CD4-positive, alpha-beta T cell treated with Interleukin-6 at 100 ng/mL for 8 hours (primary cell): ENCODE results near the gene PDE9A.

Source experiments
- DNase-seq: peaks from one replicate; pipeline ENCODE4 v3.0.0-alpha.2; 2020; ENCODE audit warnings: mixed read lengths, low spot score

The PDE9A gene

GRCh38 chr21:42757422-42757821, 104.0 kb downstream of the PDE9A start:
- DNase-seq: no peak

GRCh38 chr21:42757826-42758655, 104.6 kb downstream of the PDE9A start:
- DNase-seq: no peak

- no peak for DNase-seq
Observed at GRCh38 chr21:42758721-42759593, 105.5 kb downstream of the PDE9A start.

- no peak for DNase-seq
Observed at GRCh38 chr21:42759594-42759927, 106.1 kb downstream of the PDE9A start.

- DNase-seq: no peak
Observed at GRCh38 chr21:42760361-42760950, 107.0 kb downstream of the PDE9A start.

- DNase-seq: no peak
Observed at GRCh38 chr21:42760951-42761751, 107.7 kb downstream of the PDE9A start.

GRCh38 chr21:42761776-42762335, 108.4 kb downstream of the PDE9A start:
- no peak for DNase-seq

GRCh38 chr21:42763581-42764442, 110.4 kb downstream of the PDE9A start:
- DNase-seq: no peak

- no peak for DNase-seq
Observed at GRCh38 chr21:42764443-42764760, 111.0 kb downstream of the PDE9A start.

- no peak for DNase-seq
Observed at GRCh38 chr21:42764883-42765282, 111.5 kb downstream of the PDE9A start.

GRCh38 chr21:42765656-42766055, 112.2 kb downstream of the PDE9A start:
- DNase-seq: no peak

GRCh38 chr21:42766739-42767560, 113.5 kb downstream of the PDE9A start:
- DNase-seq: no peak

- DNase-seq: no peak
Observed at GRCh38 chr21:42767561-42767835, 114.1 kb downstream of the PDE9A start.

GRCh38 chr21:42768324-42769121, 115.1 kb downstream of the PDE9A start:
- DNase-seq: no peak

- DNase-seq: no peak
Observed at GRCh38 chr21:42769183-42769819, 115.9 kb downstream of the PDE9A start.

GRCh38 chr21:42769820-42770716, 116.6 kb downstream of the PDE9A start:
- DNase-seq: no peak

GRCh38 chr21:42770717-42771502, 117.5 kb downstream of the PDE9A start:
- DNase-seq: no peak
